Pons (tissue), 1 donor: ENCODE data around the gene LGALS7.

Source experiments
- DNase-seq: peaks from one replicate; pipeline ENCODE4 v3.0.0-alpha.2; 2016; ENCODE audit warnings: low spot score

The LGALS7 gene

DNA sequence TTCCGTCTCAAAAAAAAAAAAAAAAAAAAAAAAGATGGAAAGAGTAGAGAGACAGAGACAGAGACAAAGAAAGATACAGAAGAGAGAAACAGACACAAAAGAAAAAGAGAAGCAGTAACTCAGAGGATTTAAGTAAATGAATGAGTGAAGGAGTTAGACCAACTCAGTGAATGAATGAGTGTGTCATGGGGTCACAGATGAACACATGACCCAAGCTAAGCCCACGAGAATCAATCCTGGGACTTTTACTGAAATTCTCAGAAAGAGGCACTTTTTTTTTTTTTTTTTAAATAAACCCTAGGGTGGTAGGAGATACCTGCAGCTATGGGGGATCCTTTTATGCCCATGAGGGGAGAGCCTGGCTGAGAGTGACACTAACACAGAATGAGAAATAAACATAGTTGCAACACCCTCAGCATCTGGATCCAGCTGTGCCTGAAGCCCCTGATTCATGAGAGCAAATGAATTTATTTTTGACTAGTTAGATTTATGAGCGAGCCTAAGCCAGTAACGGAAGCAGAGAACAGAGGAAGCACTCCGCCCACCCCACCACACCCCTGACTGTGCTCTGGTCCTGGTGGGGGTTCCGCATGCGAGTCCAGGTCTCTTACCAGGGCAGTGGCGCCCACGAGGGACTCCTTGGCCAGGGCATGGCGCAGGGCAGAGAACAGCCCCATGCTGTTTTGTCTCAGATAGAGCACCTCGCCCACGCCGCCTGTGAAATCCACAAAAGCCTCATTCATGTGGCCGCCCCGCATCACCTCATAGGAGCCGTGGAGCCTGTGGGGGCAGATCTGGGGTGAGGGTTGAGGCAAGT lies 33.7 kb downstream of the LGALS7 start:
- no peak for DNase-seq

GRCh38 chr19:38737921-38738737 lies 35.2 kb downstream of the LGALS7 start:
- DNase-seq: no peak

DNA sequence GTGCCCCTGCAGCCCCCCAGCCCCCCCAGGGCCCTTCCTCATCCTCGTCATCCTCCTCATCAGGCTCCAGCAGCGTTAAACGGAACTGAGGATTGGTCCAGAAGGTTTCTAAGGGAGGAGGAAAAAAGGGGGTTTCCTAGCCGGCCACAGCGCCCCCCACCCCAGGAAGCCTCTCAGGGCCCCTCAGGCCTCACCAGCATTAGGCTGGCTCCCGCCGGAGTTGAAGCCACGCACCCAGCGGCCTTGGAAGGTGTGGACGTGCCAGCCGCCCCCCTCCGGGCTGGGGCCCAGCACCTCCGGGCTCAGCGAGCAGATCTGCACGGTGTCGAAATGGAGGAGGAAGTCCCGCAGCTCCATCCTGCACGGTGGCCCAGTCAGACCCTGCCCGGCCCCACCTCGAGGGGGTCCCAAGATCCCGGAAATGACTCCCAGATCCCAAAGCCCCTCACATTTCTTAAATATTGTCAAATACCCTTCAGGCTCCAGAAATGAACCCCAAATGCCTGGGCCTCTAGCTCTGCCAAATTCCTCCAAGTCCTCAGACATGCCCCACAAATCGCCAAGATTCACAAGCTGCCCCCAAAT lies 35.9 kb downstream of the LGALS7 start:
- no peak for DNase-seq

- no peak for DNase-seq
These were observed 36.7 kb downstream of the LGALS7 start for GRCh38 chr19:38736413-38737280.

GRCh38 chr19:38736036-38736412 lies 37.3 kb downstream of the LGALS7 start:
- DNase-seq: no peak

DNA sequence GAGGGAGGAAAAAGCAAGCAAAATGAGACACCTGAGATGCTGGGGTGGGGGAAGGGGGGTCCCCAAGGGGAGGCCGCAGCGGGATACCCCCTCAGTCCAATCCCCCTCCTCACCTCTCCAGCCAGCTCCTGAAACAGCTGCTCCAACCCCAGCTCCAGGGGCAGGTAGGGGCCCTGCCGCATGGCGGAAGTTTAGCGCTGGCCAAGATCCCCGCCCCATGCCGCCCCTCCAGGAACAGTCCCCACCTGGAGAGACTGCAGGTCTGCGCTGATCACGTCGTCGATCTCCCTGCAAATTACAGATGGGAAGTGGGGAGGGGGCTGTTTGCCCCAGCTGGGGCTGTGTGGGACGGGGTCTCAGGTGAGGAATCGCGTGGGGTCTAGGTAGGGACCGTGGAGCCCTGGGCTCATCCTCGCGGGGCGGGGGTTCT lies 38.0 kb downstream of the LGALS7 start:
- no peak for DNase-seq

- no peak for DNase-seq
These were observed 38.7 kb downstream of the LGALS7 start for GRCh38 chr19:38734426-38735256.

DNA sequence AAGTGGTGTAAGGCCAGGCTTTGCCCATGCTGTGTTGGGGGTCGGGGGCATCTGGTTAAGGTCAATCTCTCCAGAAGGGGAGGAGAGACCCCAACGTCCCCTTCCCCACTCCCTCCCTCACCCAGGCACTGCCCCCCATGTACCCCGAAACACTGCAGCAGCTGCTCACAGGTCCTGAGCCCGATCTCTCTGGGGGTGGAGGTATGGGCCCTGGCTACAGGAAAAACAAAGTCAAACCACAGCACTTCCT lies 39.2 kb downstream of the LGALS7 start:
- DNase-seq: no peak

- no peak for DNase-seq
These were observed 39.7 kb downstream of the LGALS7 start for GRCh38 chr19:38733493-38734175.

DNA sequence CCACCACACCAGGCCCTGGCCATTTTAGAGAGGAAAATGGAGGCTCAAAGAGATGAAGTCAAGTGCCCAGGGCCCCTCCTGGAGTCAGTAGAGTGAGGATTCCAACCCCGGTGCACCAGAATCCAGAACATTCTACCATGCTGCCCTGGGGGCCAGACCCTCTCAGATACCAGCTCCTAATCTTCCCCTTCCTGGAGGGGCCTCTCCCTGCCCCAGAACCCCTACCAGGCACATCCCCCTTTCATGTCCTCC lies 40.1 kb downstream of the LGALS7 start:
- no peak for DNase-seq

DNA sequence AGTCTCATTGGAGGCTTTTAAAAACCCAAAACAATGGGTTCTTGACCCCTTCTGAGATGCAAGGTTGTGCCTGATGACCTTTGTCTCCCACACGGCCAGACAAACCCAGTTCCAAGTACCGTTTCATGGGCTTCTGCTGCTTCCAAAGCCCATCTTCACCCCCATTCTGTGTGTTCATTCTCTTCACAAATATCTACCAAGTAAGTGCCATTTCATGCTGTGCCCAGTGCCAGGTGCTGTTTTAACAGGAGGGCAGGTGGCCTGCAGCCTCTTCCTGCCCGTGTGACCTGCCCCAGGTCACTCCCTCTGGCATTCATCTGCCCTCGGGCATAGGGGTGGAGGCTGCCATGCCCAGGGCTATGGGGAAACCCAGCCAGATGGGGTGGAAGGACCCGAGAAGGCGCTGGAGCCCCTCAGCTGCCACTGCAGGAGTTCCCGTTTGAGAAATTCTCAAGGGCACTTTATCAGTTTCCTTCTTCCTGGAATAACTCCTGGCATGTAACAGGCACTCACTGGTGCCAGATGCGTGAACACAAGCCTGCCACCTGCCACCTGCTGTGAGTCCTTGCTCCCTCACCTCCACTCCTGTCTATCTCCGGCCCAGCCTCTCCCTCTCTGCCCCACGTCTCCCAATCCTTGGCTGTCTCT lies 41.5 kb downstream of the LGALS7 start:
- DNase-seq: no peak

GRCh38 chr19:38730731-38731589 lies 42.4 kb downstream of the LGALS7 start:
- no peak for DNase-seq

- DNase-seq: no peak
These were observed 42.9 kb downstream of the LGALS7 start for GRCh38 chr19:38730470-38730730.

DNA sequence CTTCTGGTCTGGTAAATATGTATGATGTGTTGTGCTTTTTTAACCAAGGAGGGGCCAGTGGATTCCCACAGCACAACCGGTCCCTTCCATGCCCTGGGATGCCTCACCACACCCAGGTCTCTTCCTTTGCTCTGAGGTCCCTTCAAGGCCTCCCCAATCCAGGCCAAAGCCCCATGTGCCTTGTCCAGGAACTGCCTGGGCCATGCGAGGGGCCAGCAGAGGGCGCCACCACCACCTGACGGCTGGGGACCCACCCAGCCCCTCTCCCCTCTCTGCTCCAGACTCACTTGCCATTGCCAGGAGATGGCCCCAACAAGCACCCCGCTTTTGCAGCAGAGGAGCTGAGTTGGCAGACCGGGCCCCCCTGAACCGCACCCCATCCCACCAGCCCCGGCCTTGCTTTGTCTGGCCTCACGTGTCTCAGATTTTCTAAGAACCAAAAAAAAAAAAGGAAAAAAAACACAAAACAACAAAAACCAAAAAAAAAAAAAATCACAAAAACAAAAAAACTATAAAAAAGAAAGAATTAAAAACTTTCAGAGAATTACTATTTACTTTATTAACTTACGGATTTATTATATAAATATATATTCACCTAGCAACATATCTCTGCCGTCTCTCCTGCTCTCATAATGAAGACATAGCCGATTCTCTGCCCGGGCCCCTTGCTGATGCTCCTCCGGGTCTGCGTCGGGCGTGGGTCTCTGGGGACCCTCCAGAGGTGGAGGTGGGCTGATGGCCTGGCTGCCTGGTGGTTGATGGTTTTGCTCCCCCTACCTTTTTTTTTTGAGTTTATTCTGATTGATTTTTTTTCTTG lies 43.5 kb downstream of the LGALS7 start:
- no peak for DNase-seq

GRCh38 chr19:38728752-38729541 lies 44.4 kb downstream of the LGALS7 start:
- no peak for DNase-seq

DNA sequence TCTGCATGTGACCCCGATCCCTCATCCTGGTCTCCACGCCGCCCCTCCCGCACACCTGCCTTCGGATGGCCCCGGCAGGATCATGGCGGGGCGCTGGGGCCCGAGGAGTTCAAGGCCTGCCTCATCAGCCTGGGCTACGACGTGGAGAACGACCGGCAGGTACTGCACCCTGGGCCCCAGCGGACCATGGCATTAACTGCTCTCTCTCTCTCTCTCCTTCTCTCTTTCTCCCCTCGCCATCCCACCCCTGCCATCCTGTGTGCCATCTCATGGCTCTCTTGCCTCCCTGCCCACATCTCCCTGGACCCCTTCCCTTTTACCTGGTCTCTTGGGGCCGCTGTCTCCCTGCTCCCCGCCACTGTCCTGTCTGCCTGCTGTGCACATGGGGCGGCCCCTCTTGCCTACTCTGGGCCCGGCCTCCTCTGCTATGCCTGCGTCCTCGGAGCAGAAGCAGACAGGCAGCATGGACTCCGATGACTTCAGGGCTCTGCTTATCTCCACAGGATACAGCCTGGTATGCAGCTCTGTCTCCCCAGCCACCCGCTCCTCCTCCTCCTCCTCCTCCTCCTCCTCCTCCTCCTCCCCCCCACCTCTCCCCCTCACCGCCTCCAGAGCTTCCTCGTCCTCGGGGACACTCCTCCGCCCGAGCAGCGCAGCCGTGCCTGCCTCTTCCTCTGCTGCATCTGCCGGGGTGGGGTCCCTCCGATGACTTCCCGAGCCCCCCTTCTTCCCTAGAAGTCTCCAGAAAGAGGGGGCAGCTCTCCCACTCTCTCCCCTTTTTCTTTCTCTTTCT lies 45.3 kb downstream of the LGALS7 start:
- DNase-seq: no peak

DNA sequence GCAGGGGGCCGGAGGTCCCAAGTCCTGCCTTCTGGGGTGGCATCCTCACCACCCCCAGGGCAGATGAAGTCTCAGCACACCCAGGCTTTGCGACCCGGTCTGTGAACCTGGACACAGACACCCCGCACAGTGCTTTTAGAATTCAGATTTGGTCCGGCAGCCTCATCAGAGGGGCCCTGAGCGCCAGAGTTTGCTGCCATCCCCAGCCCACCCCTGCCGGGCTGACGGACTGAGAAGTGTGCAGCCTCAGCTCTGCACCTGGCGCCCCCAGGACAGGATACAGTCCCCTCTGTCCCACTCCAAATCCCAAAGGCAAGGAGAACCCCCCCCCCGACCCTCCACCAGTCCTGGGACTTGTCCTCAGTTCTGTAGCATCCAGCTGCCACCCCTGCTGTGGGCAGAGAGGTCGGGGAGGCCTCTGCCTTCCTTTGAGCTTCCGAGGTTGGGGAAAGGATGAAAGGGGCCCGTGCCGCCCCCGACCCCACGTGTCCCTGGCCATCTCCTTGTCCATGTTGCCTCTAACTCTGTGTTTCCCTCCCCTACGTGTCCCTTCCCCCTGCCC lies 45.9 kb downstream of the LGALS7 start:
- DNase-seq: no peak
